Embryonic facial prominence (tissue), 1 donor: ENCODE results near the gene NDE1.

Experiments used
- DNase-seq: peaks from one replicate; pipeline ENCODE4 v3.0.0-alpha.2; 2016; ENCODE audit errors: extremely low spot score

Gene NDE1

DNA sequence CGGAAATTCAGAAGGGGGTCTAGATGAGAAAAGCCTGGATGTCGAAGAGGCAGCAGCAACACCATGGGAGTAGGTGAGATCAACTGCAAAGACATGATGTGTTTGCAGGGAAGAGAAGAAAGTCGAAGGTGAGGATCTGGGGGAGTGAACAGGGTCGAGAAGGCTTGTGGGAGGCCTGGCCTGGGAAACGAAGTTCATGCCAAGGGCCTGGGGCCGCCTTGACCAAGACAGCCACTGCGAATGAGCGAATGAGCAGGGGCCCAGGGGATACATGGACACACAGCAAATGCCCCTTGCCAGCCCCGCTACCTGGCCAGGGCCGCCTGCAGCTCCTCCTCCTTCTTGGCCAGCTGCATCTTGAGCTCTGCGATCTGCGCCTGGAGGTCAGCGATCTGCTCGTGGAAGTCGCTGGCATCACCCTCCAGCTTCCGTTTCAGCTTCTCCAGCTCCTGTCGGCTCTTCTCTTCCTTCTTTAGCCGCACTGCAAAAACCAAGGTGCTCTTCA lies 87.1 kb downstream of the NDE1 start:
- DNase-seq: no peak

DNA sequence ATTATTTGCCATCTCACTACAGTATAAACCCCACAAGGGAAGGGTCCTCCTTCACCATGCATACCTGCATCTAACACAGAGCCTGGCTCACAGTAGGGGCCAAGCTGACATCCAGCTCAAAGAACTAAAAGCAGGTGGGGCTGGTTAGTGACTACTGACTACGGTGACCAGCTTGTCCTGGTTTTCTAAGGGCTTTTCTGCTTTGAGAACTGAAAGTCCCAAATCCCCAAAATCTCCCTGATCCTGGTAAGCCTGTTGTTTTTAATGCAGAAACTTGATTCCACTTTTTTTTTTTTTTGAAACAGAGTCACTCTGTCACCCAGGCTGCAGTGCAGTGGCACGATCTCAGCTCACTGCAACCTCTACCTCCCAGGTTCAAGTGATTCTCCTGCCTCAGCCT lies 89.4 kb downstream of the NDE1 start:
- no peak for DNase-seq

DNA sequence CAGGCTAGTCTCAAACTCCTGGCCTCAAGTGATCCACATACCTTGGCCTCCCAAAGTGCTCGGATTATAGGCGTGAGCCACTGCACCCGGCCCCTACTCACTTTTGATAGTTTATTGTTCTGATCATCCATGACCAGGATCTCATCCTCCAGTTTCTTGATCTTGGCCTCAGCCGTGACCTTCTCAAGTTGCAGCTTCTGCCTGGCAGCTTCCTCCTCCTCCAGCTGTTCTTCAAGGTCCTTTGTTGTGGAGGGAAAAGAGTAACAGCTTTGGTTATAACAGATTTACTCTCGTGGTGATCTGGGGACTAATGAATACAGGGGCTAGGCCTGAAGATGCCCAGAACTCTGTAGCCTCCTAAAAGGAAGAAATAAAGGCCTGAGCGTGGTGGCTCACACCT lies 89.9 kb downstream of the NDE1 start:
- DNase-seq: no peak

DNA sequence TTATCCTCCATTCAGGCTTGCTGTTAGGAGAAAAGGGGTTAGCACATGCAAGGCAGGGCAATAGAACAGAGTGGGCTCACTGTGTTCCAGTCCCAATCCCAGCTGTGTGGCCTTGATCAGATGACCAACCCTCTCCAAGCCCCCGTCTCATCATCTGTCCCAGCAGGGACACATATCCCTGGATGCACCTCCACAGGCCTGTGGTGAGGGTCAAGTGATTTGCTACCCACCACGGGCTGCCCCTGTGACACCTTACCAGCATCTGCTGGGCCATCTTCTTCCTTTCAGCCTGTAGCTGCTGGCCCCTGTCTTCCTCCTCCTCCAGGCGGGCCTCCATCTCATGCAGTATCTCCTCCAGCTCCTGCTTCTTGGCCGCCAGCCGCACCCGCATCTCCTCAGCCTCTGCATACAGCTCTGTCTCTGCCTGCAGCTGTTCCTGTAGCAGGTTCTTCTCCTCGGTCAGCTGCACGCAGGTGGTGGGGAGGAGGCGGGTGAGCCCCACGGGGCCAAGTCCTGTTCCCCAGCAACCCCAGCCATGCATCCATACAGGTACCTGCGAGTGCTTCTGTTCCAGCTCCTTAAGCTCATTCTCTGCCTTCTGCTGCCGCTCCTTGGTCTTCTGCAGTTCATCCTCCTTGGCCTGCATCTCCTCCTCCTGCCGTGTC lies 91.3 kb downstream of the NDE1 start:
- DNase-seq: no peak

DNA sequence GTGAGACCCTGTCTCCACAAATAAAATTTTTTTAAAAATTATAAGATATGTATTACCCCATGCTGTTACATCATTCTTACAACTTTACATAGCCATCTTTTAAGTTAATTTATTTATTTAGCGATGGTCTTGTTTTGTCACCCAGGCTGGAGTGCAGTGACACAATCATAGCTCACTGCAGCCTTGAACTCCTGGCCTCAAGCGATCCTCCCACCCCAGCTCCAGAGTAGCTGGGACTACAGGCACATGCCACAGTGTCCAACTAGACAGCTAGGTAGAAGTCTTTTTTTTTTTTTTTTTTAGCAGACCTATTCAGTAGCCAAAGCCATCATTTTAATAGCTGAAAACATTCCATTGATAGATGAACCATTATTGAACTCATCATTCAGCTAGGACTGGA lies 92.7 kb downstream of the NDE1 start:
- no peak for DNase-seq

DNA sequence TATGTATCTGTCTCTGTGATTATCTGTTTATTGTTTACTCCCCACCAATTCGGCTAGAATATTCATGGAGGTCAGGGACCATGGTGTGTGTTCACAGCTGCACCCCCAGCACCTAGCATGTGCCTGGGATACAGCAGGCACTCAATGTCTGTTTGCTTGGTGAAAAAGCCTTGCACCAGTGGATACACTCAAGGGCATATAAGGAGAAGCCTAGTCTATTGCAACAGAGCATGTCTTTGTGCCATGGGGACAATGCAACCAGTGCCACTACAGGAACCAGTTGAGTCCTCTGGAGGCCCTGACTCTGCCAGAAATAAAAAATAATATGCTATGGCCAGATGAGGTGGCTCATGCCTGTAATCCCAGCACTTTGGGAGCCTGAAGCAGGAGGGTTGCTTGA lies 93.6 kb downstream of the NDE1 start:
- no peak for DNase-seq

DNA sequence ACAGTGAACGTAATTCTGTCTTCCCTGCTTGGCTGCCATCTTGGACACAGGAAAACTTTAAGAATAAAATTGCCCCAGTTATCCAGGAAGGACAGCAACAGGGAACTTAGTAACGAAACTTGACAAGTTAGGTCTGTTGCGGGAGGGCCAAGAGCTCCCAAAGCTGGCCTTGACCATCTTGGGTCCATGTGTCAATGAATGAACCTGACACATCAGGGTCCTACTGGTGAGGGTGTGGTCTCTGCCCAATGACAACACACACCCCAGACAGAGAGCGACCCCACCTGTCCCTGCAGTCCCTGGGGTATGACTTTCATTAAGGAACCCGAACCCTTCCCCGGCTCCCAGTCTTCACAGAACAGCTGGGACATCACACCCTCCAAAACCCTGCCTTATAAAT lies 96.3 kb downstream of the NDE1 start:
- DNase-seq: no peak

DNA sequence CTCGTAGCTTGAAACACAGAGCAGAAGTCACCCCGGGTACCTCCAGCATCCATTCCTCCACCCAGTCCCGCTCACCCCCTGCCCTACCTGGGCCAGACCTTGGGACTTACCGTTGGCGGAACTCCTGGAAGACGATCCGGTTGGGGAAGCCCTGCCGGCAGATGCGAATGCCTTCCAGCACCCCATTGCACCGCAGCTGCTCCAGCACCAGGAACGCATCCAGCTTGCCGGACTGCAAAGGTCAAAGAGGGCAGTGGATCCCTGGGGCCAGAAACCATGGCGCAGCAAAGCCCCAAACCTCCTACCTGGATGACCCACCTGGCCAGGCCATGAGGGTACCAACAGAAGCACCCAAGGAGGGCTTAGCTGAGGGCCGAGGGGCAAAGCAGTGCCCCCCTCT lies 97.9 kb downstream of the NDE1 start:
- no peak for DNase-seq

DNA sequence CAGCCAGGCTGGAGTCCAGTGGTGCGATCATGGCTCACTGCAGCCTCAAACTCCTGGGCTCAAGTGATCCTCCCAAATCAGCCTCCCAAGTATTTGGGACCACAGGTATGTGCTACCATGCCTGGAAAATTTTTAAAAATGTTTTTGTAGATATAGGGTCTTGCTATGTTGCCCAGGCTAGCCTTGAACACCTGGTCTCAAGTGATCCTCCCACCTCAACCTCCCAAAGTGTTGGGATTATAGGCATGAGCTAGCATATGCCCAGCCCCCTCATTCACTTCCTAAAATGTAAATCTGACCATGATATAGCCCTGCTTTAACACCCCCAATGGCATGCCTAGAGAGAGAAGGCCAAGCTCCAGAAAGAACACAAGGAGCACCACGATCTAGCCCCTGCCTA lies 98.6 kb downstream of the NDE1 start:
- no peak for DNase-seq

DNA sequence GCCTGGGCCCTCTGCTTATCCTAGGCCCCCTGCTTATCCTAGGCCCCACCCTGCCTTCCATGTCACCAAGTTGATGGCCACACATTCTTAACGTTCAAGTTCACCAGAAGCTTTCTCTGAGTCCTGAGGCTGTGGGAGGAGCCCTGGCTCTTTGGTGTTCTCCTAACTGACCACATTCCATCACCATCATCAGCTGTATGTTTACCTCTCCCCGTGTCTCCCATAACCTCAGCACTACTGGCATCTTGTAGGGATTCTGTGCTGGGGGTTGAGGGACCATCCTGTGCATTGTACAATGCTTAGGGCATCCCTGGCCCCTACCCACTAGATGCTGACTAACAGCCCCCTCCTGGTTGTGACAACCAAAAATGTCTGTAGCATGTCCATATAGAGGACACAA lies 99.3 kb downstream of the NDE1 start:
- DNase-seq: no peak

DNA sequence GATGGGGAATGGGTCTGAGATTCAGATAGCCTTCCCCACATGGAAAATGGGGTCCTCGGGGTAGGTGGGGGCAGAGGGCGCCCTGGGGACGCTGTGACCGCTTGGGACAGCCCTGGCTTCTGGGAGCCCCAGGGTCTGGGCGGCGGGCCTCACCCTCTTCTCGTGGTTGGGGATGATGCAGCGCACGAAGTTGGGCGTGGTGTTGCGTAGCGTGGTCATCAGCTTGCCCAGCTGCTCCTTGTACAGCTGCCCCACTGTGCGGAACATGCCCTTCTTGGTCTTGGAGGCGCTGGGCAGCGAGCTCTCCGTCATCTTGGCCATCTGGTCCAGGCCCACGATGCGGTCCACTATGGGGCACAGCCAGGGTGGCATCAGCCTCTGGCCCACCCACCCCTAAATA lies 99.9 kb downstream of the NDE1 start:
- DNase-seq: no peak

DNA sequence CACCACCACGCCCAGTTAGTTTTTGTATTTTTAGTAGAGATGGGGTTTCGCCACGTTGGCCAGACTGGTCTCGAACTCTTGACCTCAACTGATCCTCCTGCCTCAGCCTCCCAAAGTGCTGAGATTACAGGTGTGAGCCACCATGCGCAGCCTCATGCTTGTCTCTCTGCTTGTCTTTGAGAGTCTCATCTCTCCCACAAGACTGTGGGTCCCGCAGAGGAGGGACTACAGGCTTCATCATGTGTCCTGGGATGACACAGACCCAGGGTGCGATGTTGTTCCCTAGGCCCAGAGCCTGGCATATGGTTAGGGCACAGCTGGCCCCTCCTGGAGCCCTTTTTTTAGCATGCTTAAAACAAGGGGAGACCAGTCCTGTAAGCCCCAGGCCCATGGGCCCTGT lies 101.9 kb downstream of the NDE1 start:
- DNase-seq: no peak

DNA sequence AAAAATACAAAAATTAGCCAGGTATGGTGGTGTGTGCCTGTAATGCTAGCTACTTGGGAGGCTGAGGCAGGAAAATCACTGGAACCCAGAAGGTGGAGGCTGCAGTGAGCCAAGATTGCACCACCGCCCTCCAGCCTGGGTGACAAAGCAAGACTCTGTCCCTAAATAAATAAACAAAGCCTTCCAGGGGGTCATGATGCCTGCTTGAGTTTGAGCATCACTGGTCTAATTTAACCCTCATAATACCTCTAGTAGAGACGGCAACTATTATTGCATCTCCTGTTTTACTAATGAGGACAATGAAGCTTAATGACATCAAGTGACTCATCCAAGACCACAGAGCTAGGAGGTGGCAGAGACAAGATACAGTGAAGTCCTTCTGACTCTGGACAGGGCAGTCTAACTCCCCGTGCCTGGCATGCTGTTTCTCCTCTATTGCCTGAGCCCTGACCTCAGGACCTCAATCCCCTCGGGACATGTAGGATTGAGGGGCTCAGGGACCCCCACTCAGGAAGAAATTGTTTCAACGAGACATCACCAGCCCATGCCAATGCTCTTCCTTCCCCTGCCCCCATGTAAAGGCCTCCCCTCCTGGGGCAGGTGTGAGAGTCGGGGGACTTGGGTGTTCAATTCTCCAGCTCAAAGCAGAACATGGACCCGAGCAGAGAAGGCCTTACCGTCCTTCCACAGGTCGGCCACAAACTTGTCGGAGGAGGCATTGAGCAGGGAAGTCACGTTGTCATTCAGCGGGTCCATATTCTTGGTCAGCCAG lies 102.9 kb downstream of the NDE1 start:
- DNase-seq: no peak

DNA sequence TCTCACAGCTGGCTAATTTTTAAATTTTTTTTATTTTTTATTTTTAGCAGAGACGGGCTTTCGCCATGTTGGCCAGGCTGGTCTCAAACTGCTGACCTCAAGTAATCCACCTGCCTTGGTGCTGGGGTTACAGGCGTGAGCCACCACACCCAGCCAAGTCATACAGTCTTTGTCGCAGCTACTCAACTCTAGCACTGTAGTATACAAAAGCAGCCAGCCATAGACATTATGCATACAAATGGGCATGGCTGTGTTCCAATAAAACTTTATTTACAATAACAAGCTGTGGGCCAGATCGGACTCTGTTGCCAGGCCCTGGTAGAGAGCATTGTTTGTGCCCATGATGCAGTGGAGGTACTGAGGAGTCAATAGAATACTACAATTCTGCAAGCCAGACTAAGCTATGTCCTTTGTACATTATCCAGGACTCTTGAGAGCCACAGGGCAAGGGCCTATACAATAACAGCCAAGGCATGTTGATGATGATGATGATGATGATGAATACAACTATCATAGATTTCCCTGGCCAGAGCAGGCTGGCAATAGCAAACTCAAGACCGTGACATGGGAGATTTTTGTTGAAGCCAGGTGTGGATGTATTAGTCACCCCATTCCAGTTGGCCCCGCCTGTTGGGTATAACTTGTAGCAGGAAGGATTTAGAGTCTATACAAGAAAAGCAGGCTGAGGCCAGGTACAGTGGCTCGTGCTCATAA lies 104.9 kb downstream of the NDE1 start:
- DNase-seq: no peak

DNA sequence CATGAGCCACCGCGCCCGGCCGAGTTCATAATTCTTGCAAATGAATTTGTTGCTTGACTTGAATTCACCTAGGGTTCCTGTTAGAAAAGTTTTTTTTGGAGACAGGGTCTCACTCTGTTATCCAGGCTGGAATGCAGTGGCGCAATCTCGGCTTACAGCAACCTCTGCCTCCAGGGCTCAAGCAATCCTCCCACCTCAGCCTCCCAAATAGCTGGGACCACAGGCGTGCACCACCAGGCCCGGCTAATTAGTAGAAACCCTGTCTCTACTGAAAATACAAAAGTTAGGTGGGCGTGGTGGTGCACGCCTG lies 107.0 kb downstream of the NDE1 start:
- DNase-seq: no peak

DNA sequence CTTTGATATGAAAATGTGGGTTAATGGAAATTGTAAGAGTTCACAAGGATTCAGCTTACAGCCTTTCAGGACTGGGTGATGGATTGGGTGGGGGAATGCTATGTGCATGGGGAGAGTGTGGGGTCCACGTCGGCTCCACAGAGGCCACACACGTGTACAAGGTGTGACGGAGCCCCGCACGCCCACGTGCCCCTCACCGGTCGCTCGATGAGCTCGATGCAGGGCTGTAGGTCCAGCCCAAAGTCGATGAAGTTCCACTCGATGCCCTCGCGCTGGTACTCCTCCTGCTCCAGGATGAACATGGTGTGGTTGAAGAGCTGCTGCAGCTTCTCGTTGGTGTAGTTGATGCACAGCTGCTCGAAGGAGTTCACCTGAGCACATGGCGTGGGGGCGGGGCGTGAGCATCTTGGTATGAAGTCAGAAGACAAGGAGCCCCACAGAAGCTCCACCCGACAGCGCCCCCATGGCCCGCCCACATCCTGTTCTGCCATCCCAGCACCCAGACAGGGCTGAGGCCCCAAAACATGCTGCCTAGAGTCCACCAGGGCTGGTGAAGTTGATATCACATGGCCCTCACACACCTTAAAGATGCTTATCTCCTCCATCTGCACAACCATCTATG lies 107.7 kb downstream of the NDE1 start:
- DNase-seq: no peak

DNA sequence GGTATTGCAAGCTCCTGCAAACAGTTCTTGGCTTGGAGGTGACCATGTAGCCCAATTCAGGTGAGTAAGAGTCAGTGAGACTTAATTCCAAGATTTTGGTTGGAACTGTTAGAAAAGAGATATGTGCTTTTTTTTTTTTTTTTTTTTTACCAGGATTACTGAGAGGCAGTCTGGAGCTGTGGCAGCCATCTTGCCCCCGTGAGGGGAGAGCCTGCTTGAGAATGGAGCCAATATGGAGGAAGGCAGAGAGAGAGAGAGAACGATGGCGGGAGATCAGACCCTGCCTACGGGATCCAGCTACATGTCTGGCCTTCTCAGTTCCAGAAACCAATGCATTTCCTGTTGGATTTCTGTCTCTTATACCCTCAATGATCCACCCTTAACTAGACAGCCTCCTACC lies 109.0 kb downstream of the NDE1 start:
- no peak for DNase-seq

DNA sequence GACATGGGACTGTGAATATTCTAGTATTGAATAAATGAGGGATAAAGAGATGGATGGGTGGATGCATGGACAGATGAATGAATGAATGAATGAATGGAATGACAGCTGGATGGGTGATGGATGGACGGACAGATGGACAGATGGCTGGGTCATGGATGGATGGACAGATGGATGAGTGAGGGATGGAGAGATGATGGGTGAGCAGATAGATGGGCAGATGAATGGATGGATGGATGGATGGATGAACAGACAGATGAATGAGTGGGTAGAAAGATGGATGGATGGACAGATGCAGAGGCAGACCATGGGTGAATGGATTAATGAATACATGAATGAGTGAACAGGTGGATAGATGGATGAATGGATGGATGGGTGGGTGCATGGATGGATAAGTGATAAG lies 110.1 kb downstream of the NDE1 start:
- DNase-seq: no peak

DNA sequence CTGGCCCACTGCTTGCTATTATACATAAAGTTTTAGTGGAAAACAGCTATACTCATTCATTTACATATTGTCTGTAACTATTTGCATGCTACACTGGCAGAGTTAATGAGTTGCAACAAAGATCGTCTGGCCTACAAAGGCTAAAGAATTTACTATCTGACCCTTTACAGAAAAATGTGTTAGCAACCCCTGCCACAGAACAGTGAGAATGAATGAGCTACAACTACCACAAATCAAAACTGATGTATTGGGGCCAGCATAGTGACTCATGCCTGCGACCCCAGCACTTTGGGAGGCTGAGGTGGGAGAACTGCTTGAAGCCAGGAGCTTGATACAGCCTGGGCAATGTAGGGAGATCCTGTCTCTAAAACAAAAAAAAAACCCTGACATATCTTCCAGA lies 114.1 kb downstream of the NDE1 start:
- no peak for DNase-seq

DNA sequence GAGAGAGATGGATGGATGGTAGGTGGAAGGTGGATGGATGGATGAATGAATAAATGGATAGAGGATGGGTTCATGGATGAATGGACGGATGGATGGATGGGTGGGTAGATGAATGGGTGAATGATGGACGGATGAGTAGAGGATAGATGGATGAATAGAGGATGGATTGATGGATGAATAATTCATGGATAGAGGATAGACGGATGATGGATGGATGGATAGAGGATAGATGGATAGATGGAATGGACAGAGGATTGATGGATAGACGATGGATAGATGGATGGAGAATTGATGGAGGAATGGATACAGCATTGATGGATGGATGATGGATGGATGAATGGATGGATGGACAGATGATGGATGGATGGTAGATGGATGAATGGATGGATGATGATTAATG lies 115.1 kb downstream of the NDE1 start:
- DNase-seq: no peak

DNA sequence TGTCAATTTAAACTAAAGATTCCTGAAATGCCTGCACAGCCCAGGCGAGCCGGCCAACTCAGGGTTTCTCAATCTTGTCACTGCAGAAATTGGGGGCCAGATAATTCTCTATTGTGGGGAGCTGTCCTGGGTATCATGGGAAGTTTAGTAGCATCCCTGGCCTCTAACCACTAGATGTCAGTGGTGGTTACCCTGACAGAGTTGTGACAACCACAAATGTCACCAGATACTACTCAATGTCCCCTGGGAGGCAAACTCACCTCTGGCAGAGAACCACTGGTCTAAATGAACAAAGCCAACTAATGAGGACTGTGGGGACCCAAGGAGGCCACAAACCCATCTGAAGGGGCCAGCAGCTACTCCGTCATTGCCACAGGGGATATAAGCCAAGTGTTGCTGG lies 115.8 kb downstream of the NDE1 start:
- DNase-seq: no peak

DNA sequence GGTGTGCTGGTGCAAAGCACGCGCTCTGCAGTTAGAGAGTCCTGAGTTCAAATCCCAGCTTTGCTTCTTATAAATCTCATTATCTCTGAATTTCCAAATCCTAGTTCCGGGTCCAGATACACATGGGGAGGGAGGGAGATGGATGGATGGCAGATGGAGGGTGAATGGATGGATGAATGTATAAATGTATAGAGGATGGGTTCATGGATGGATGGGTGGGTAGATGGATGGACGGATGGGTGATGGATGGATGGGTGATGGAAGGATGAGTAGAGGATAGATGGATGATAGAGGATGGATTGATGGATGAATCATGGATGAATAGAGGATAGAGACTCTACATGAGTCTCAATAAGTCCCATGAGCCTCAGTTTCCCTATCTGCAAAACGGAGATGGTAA lies 116.9 kb downstream of the NDE1 start:
- DNase-seq: no peak

DNA sequence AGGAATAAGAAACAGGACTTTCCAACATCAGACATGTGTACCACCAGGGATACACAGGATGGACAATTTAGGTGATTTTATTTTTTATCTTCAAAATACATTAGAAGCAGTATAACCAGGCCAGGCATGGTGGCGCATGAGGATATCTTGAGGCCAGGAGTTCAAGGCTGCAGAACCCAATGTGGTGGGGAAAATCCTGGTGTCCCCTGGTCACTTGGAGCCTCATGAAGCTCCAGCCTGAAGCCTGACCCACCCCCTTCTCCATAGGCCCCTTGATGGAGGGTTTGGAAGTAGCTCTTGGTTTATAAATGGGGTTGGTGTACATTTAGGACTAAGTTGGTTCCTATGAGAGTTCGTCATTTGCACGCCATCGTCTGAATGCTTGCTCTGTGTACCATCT lies 118.2 kb downstream of the NDE1 start:
- DNase-seq: no peak
